Dedifferentiated amniotic fluid mesenchymal stem cell (primary cell): ENCODE measurements around the gene SULT1A1.

Experiments
- DNase-seq: peaks from one replicate; pipeline ENCODE4 v3.0.0-alpha.2; 2016; ENCODE audit errors: extremely low spot score

Gene SULT1A1

DNA sequence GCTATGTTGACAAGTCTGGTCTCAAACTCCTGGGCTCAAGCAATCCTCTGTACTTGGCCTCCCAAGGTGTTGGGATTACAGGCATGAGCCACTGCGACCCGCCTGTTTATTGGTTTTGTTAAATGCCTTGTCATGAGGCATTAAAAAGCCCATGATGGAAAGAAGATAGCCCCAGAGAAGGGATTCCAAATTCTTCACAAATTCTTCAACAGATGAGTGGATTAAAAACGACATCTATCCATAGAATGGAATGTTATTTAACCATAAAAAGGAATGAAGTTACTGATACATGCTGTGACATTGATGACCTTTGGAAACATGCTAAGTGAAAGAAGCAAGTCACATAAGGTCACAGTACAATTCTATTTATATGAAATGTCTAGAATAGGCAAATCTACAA lies 51.4 kb downstream of the SULT1A1 start:
- DNase-seq, result no peak

DNA sequence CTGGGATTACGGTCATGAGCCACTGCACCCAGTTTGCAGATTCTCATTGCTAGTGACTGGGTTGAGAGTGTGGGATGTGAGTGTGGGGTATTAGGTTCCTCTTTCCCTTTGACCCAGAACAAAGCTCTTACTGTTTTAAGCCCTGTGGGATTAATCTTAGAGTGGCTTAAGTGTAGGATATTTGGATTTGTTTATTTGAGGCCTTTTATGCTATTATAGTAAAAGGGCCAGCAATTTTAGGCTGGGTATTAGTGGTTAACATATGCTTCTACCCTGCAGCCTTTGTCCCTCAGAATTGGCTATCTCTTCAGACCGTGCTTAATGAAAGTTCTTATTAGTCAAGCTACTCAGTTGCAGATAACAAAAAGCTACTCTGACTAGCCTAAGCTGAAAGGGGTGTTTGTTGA lies 52.9 kb downstream of the SULT1A1 start:
- no peak for DNase-seq

DNA sequence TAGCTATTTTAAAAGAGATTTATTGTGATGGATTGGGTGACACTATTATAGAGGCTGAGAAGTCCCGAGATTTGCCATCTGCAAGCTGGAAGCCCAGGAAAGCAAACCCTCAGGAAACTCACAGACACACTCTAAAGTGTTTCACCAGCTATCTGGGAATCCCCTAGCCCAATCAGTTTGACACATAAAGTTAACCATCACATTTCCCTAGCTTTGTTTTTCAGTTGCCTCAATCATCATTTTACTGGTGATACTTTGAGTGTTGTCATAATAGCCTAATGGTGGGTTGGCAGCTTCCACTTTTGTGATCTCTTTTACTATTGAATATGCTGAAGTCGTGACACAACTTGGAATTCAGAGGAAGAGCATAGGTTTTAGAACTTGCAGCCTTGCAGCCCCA lies 54.3 kb downstream of the SULT1A1 start:
- no peak for DNase-seq
